ENCODE results near the gene SF3A2. TPM values are rescaled to one million over a fixed set of nuclear protein-coding genes. Genes with fewer than 3 reads are reported as not detected.
A peak's percentile ranks its signal among the peaks of the same experiment; 100 is the strongest.

SF3A2 gene
- polyA plus RNA-seq, 1 donor from 2014 or later = 14.4 TPM

DNA sequence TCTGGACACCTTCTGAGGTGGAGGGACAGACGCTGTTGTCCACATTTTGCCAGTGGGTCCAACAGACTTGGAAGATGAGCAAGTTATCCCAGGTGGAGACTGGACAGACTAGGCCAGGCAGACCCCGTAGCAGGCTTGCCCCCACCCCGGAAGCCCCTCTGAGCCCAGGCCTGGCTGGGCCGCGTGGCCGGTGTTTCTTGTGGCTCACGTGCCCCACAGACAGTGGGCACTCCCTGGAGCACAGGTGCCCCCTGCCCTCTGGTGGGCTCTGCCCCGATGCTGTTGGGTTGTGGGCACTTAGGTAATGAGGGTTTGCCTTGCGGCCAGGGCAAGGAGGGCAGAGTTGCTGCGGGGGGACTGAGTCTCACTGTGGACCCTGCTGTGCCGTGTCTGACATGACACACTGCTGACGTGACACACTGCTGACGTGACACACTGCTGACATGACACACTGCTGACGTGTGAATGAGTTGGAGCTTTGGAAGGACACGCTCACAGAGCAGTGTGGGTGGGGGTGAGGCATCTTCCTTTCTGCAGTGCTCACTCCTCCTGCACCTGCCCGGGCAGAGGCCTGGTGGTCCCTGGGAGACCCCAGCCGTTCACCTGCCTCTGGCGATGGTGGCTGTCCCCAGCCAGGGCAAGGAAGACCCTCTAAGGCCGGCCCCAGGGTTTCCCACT, 47.8 kb upstream of the SF3A2 start:
- H3K4me3 ChIP-seq (ENCODE audit: low read length) = no peak overlapping the region
- TF ChIP-seq EP300 (conservative IDR thresholded peaks at IDR 0.05; ENCODE audit: poor library complexity, severe bottlenecking) = no peak
- no peak for TF ChIP-seq TAF1 (IDR thresholded peaks at IDR 0.05; ENCODE audit: low read depth)
- TF ChIP-seq CTCF (IDR thresholded peaks at IDR 0.05; ENCODE audit: poor library complexity, severe bottlenecking) = no peak
- no peak for TF ChIP-seq RAD21 (conservative IDR thresholded peaks at IDR 0.05)
- no peak for TF ChIP-seq SMC3 (conservative IDR thresholded peaks at IDR 0.05; ENCODE audit: poor library complexity)
- TF ChIP-seq POLR2AphosphoS5 (IDR thresholded peaks at IDR 0.05) = no peak
- TF ChIP-seq, protein P1, sequence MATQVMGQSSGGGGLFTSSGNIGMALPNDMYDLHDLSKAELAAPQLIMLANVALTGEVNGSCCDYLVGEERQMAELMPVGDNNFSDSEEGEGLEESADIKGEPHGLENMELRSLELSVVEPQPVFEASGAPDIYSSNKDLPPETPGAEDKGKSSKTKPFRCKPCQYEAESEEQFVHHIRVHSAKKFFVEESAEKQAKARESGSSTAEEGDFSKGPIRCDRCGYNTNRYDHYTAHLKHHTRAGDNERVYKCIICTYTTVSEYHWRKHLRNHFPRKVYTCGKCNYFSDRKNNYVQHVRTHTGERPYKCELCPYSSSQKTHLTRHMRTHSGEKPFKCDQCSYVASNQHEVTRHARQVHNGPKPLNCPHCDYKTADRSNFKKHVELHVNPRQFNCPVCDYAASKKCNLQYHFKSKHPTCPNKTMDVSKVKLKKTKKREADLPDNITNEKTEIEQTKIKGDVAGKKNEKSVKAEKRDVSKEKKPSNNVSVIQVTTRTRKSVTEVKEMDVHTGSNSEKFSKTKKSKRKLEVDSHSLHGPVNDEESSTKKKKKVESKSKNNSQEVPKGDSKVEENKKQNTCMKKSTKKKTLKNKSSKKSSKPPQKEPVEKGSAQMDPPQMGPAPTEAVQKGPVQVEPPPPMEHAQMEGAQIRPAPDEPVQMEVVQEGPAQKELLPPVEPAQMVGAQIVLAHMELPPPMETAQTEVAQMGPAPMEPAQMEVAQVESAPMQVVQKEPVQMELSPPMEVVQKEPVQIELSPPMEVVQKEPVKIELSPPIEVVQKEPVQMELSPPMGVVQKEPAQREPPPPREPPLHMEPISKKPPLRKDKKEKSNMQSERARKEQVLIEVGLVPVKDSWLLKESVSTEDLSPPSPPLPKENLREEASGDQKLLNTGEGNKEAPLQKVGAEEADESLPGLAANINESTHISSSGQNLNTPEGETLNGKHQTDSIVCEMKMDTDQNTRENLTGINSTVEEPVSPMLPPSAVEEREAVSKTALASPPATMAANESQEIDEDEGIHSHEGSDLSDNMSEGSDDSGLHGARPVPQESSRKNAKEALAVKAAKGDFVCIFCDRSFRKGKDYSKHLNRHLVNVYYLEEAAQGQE (IDR thresholded peaks at IDR 0.05; ENCODE audit: borderline replicate concordance) = no peak
- no peak for TF ChIP-seq MXI1 (conservative IDR thresholded peaks at IDR 0.05; ENCODE audit: poor library complexity, severe bottlenecking)
- TF ChIP-seq EZH2 (IDR thresholded peaks at IDR 0.05; ENCODE audit: borderline replicate concordance, insufficient read depth, low read length, poor library complexity, severe bottlenecking) = no peak
- no peaks in the 10 kb centered on the region for H3K27me3 ChIP-seq (ENCODE audit: insufficient read depth, low read depth, low read length)
- peak overlapping the region; percentile 20 for H3K9ac ChIP-seq (ENCODE audit: low read length)
- no peaks in the 10 kb centered on the region for H3K9me3 ChIP-seq (ENCODE audit: low read length)
- H3F3A ChIP-seq (ENCODE audit: insufficient read depth, low read length, poor library complexity, severe bottlenecking) = no peaks in the 10 kb centered on the region
- no peak overlapping the region for H3K4me2 ChIP-seq (ENCODE audit: low read length)
- no peak overlapping the region for H2AFZ ChIP-seq (ENCODE audit: low read depth, low read length)
- no peaks in the 10 kb centered on the region for H3K36me3 ChIP-seq (ENCODE audit: insufficient read depth, low read length)
- H4K20me1 ChIP-seq (ENCODE audit: insufficient read depth) = no peaks in the 10 kb centered on the region
- H3K79me2 ChIP-seq (replicated peaks; ENCODE audit: insufficient read depth, low read length) = peaks cover 3% of the 10 kb centered on the region
- no peaks in the 10 kb centered on the region for H3K9me2 ChIP-seq (ENCODE audit: insufficient read depth, low read length)
- H3K27ac ChIP-seq (ENCODE audit: low read length) = no peak overlapping the region

GRCh38 chr19:2189880-2190279, 46.7 kb upstream of the SF3A2 start:
- no peaks in the 10 kb centered on the region for H3K9me3 ChIP-seq (ENCODE audit: low read length)
- no peak overlapping the region for H3K27ac ChIP-seq (ENCODE audit: low read length)
- H3K4me3 ChIP-seq (ENCODE audit: low read length) = no peak overlapping the region
- TF ChIP-seq TAF1 (IDR thresholded peaks at IDR 0.05; ENCODE audit: low read depth) = no peak
- no peak for TF ChIP-seq POLR2AphosphoS5 (IDR thresholded peaks at IDR 0.05)
- no peak for TF ChIP-seq SMC3 (conservative IDR thresholded peaks at IDR 0.05; ENCODE audit: poor library complexity)
- TF ChIP-seq, protein P1 (IDR thresholded peaks at IDR 0.05; ENCODE audit: borderline replicate concordance) = no peak
- TF ChIP-seq EZH2 (IDR thresholded peaks at IDR 0.05; ENCODE audit: borderline replicate concordance, insufficient read depth, low read length, poor library complexity, severe bottlenecking) = no peak
- no peak for TF ChIP-seq MXI1 (conservative IDR thresholded peaks at IDR 0.05; ENCODE audit: poor library complexity, severe bottlenecking)
- TF ChIP-seq CTCF (IDR thresholded peaks at IDR 0.05; ENCODE audit: poor library complexity, severe bottlenecking) = no peak
- no peak for TF ChIP-seq RAD21 (conservative IDR thresholded peaks at IDR 0.05)
- no peaks in the 10 kb centered on the region for H3K27me3 ChIP-seq (ENCODE audit: insufficient read depth, low read depth, low read length)
- no peaks in the 10 kb centered on the region for H3K79me2 ChIP-seq (replicated peaks; ENCODE audit: insufficient read depth, low read length)
- no peaks in the 10 kb centered on the region for H3F3A ChIP-seq (ENCODE audit: insufficient read depth, low read length, poor library complexity, severe bottlenecking)
- no peaks in the 10 kb centered on the region for H3K36me3 ChIP-seq (ENCODE audit: insufficient read depth, low read length)
- H3K9ac ChIP-seq (ENCODE audit: low read length) = no peak overlapping the region
- no peak overlapping the region for H2AFZ ChIP-seq (ENCODE audit: low read depth, low read length)
- no peak overlapping the region for H3K4me2 ChIP-seq (ENCODE audit: low read length)
- no peaks in the 10 kb centered on the region for H3K9me2 ChIP-seq (ENCODE audit: insufficient read depth, low read length)
- H4K20me1 ChIP-seq (ENCODE audit: insufficient read depth) = no peaks in the 10 kb centered on the region

Measured in neural cell (in vitro differentiated cells).